H9 (cell line): ENCODE data around the gene NBDY. TPM values are rescaled to one million over a fixed set of nuclear protein-coding genes. Genes with fewer than 3 reads are reported as not detected.

Experiments
- DNase-seq: peaks from one replicate; pipeline ENCODE4 v3.0.0-alpha.2; 2017
- H2AFZ ChIP-seq: one replicate; pipeline ENCODE4 v1.6.1; 2013; ENCODE audit warnings: mild to moderate bottlenecking, low read length, control low read depth, moderate library complexity
- H2AK5ac ChIP-seq: 2 replicates; pipeline ENCODE4 v1.6.1; 2013; ENCODE audit warnings: low read length, control low read depth, mixed read lengths; ENCODE audit not compliant: insufficient read length
- H2BK120ac ChIP-seq: one replicate; pipeline ENCODE4 v1.6.1; 2013; ENCODE audit warnings: low read depth, mild to moderate bottlenecking, low read length, control low read depth, inconsistent platforms; ENCODE audit not compliant: poor library complexity, severe bottlenecking
- H2BK12ac ChIP-seq: 2 replicates; pipeline ENCODE4 v1.6.1; 2013; ENCODE audit warnings: low read length, control low read depth, mixed read lengths, low read depth; ENCODE audit not compliant: insufficient read length
- H2BK15ac ChIP-seq: 2 replicates; pipeline ENCODE4 v1.6.1; 2013; ENCODE audit warnings: low read depth, low read length, control low read depth
- H2BK20ac ChIP-seq: one replicate; pipeline ENCODE4 v1.6.1; 2013; ENCODE audit warnings: low read depth, mild to moderate bottlenecking, low read length, control low read depth, inconsistent platforms; ENCODE audit not compliant: poor library complexity, severe bottlenecking
- H2BK5ac ChIP-seq: 2 replicates; pipeline ENCODE4 v1.6.1; 2013; ENCODE audit warnings: low read length, control low read depth, mixed read lengths; ENCODE audit not compliant: insufficient read length
- H3K14ac ChIP-seq: 2 replicates; pipeline ENCODE4 v1.6.1; 2013; ENCODE audit warnings: low read length, control low read depth; ENCODE audit not compliant: insufficient read depth
- H3K18ac ChIP-seq: 2 replicates; pipeline ENCODE4 v1.6.1; 2013; ENCODE audit warnings: low read depth, mild to moderate bottlenecking, mixed read lengths, low read length, control low read depth; ENCODE audit not compliant: insufficient read length
- H3K23ac ChIP-seq: 2 replicates; pipeline ENCODE4 v1.6.1; 2013; ENCODE audit warnings: low read length, control low read depth, mixed read lengths, low read depth; ENCODE audit not compliant: insufficient read length
- H3K23me2 ChIP-seq: 2 replicates; pipeline ENCODE4 v1.6.1; 2013; ENCODE audit warnings: low read depth, mild to moderate bottlenecking, mixed read lengths, low read length, control low read depth; ENCODE audit not compliant: insufficient read length, poor library complexity, severe bottlenecking
- H3K27ac ChIP-seq: 2 replicates; pipeline ENCODE4 v1.5.1; 2013; ENCODE audit warnings: low read length, control low read depth, mixed read lengths, low read depth; ENCODE audit not compliant: insufficient read length
- H3K27me3 ChIP-seq: 2 replicates; pipeline ENCODE4 v1.6.1; 2013; ENCODE audit warnings: low read length, control low read depth, inconsistent platforms; ENCODE audit not compliant: insufficient read depth
- H3K4ac ChIP-seq: 2 replicates; pipeline ENCODE4 v1.6.1; 2013; ENCODE audit warnings: low read depth, mild to moderate bottlenecking, control low read depth, inconsistent platforms, low read length, moderate library complexity
- H3K4me1 ChIP-seq: 2 replicates; pipeline ENCODE4 v1.6.1; 2013; ENCODE audit warnings: low read length, control low read depth, inconsistent platforms; ENCODE audit not compliant: insufficient read depth
- H3K4me2 ChIP-seq: 2 replicates; pipeline ENCODE4 v1.6.1; 2013; ENCODE audit warnings: low read length, control low read depth, mixed read lengths; ENCODE audit not compliant: insufficient read length, insufficient read depth
- H3K56ac ChIP-seq: 2 replicates; pipeline ENCODE4 v1.6.1; 2013; ENCODE audit warnings: low read depth, mild to moderate bottlenecking, mixed read lengths, low read length, control low read depth; ENCODE audit not compliant: insufficient read length
- H3K79me1 ChIP-seq: 2 replicates; pipeline ENCODE4 v1.6.1; 2013; ENCODE audit warnings: low read depth, mild to moderate bottlenecking, moderate library complexity, low read length, control low read depth, inconsistent platforms; ENCODE audit not compliant: insufficient read depth, poor library complexity, severe bottlenecking
- H3K79me2 ChIP-seq: 2 replicates; pipeline ENCODE4 v1.6.1; 2013; ENCODE audit warnings: low read length, control low read depth, inconsistent platforms; ENCODE audit not compliant: insufficient read depth
- H3K9ac ChIP-seq: 2 replicates; pipeline ENCODE4 v1.6.1; 2013; ENCODE audit warnings: low read length, control low read depth, mixed read lengths; ENCODE audit not compliant: insufficient read length; ENCODE audit errors: extremely low read depth
- H3K9me3 ChIP-seq: one replicate; pipeline ENCODE4 v1.6.1; 2013; ENCODE audit warnings: low read depth, low read length, inconsistent platforms; ENCODE audit not compliant: control insufficient read depth
- H3T11ph ChIP-seq: one replicate; pipeline ENCODE4 v1.6.1; 2013; ENCODE audit warnings: mild to moderate bottlenecking, low read length, control low read depth, inconsistent platforms
- H4K20me1 ChIP-seq: one replicate; pipeline ENCODE4 v1.6.1; 2013; ENCODE audit not compliant: control insufficient read depth, insufficient read length, insufficient read depth
- H4K5ac ChIP-seq: 2 replicates; pipeline ENCODE4 v1.6.1; 2013; ENCODE audit warnings: low read depth, mild to moderate bottlenecking, mixed read lengths, low read length, control low read depth; ENCODE audit not compliant: insufficient read length
- H4K8ac ChIP-seq: replicated peaks from 2 replicates; pipeline ENCODE4 v1.6.1; 2013; ENCODE audit warnings: low read length, control low read depth, mixed read lengths, low read depth; ENCODE audit not compliant: insufficient read length
- H4K91ac ChIP-seq: 2 replicates; pipeline ENCODE4 v1.6.1; 2013; ENCODE audit warnings: low read depth, mild to moderate bottlenecking, moderate library complexity, mixed read lengths, low read length, control low read depth; ENCODE audit not compliant: insufficient read length
- H3K27ac Mint-ChIP-seq, 3 experiments: 2 replicates in 2 of 3; 3 replicates in 1 of 3; pipeline ENCODE4 v1.8.0; 2020 to 2021; ENCODE audit warnings: mixed read lengths in 3 of 3, mild to moderate bottlenecking in 1 of 3, moderate library complexity in 1 of 3
- H3K27me3 Mint-ChIP-seq: 2 replicates; pipeline ENCODE4 v1.8.0; 2021; ENCODE audit warnings: low read depth, mild to moderate bottlenecking, moderate library complexity, mixed read lengths
- H3K36me3 Mint-ChIP-seq, 3 experiments: 2 replicates in 2 of 3; 3 replicates in 1 of 3; pipeline ENCODE4 v1.8.0; 2020 to 2021; ENCODE audit warnings: low read depth in 3 of 3, mixed read lengths in 3 of 3; ENCODE audit not compliant: insufficient read depth in 1 of 3
- H3K4me1 Mint-ChIP-seq, 2 experiments: 2 replicates each; pipeline ENCODE4 v1.8.0; 2020; ENCODE audit warnings: mixed read lengths in 2 of 2
- H3K4me3 Mint-ChIP-seq, 2 experiments: 2 replicates in 1 of 2; 3 replicates in 1 of 2; pipeline ENCODE4 v1.8.0; 2020 to 2021; ENCODE audit warnings: mild to moderate bottlenecking in 2 of 2, mixed read lengths in 2 of 2, moderate library complexity in 1 of 2
- H3K9me3 Mint-ChIP-seq, 2 experiments: 2 replicates in 1 of 2; 3 replicates in 1 of 2; pipeline ENCODE4 v1.8.0; 2020; ENCODE audit warnings: mild to moderate bottlenecking in 2 of 2, mixed read lengths in 2 of 2, moderate library complexity in 1 of 2
- WGBS: extraction: QIAGEN DNeasy Blood & Tissue Kit; methylation state at CpG from one replicate; pipeline ENCODE4 v1.1.7; 2013; ENCODE audit warnings: missing lambda C conversion rate, low lambda C conversion rate, mixed read lengths; ENCODE audit not compliant: insufficient read length; ENCODE audit errors: extremely low coverage; 5-methylcytosine and 5-hydroxymethylcytosine counted together
- total RNA-seq: library from RNA; stranded (reverse); gene quantifications from 2 replicates; pipeline ENCODE4 v1.2.1, GENCODE V29; 2021
- TF ChIP-seq, protein P1 (sequence below): fragments of 200-600 bp; sonication (generic); conservative IDR thresholded peaks from 3 replicates; pipeline ENCODE4 v1.8.0; 2021; ENCODE audit warnings: antibody characterized with exemption, mild to moderate bottlenecking

The NBDY gene
- total RNA-seq, 1 experiment from 2014 or later = 62.5 TPM

DNA sequence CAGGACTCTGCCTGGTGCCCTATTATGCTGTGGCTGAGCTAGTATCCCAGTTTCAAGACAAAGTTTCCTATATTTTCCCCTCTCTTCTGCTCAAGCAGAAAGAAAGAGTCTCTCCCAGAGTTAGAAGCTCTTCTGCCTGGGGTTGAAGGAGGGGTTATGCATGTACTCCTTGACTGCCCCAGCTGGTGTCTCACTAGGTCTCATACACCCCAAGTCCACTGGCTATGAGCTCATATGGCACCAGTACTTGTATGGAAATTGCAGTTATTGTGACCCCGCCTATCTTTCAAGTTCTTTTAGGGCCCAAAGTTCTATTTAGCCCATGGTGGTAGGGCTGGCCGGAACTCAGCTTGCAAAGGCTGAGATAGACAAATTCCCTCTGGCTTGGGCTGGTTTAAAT, 131.8 kb downstream of the NBDY start:
- Histone ChIP-seq H3K79me1 (no peaks in the 10 kb centered on the region), H4K8ac (no peak overlapping the region), H3K4me2 (no peak overlapping the region), H3K4ac (no peak overlapping the region), H2BK12ac (no peak overlapping the region), H2BK120ac (no peak overlapping the region), H3K23me2 (no peaks in the 10 kb centered on the region), H3K9me3 (peaks cover 21% of the 10 kb centered on the region), H3K27ac (no peak overlapping the region), H2BK5ac (no peak overlapping the region), H3K56ac (no peak overlapping the region), H2BK20ac (no peak overlapping the region), H3T11ph (no peak overlapping the region), H4K91ac (no peak overlapping the region), H4K20me1 (no peaks in the 10 kb centered on the region), H3K23ac (no peak overlapping the region), H2AFZ (no peak overlapping the region), H2AK5ac (no peak overlapping the region), H3K18ac (no peak overlapping the region), H3K79me2 (no peaks in the 10 kb centered on the region), H3K9ac (no peak overlapping the region), H2BK15ac (no peak overlapping the region), H4K5ac (no peak overlapping the region), H3K4me1 (no peaks in the 10 kb centered on the region), H3K27me3 (no peaks in the 10 kb centered on the region), H3K14ac (no peak overlapping the region)
- H3K4me1 Mint-ChIP-seq = no peaks in the 10 kb centered on the region
- peaks cover 0 to 9% (median 8%) of the 10 kb centered on the region in 3 experiments; a peak in 5 of 7 replicates for H3K36me3 Mint-ChIP-seq
- DNase-seq = no peak
- H3K27me3 Mint-ChIP-seq = no peaks in the 10 kb centered on the region
- H3K4me3 Mint-ChIP-seq = no peak overlapping the region
- peaks cover 32 to 88% of the 10 kb centered on the region in 2 experiments for H3K9me3 Mint-ChIP-seq
- H3K27ac Mint-ChIP-seq = no peak overlapping the region; a peak in 1 of 7 replicates
- TF ChIP-seq, protein P1, sequence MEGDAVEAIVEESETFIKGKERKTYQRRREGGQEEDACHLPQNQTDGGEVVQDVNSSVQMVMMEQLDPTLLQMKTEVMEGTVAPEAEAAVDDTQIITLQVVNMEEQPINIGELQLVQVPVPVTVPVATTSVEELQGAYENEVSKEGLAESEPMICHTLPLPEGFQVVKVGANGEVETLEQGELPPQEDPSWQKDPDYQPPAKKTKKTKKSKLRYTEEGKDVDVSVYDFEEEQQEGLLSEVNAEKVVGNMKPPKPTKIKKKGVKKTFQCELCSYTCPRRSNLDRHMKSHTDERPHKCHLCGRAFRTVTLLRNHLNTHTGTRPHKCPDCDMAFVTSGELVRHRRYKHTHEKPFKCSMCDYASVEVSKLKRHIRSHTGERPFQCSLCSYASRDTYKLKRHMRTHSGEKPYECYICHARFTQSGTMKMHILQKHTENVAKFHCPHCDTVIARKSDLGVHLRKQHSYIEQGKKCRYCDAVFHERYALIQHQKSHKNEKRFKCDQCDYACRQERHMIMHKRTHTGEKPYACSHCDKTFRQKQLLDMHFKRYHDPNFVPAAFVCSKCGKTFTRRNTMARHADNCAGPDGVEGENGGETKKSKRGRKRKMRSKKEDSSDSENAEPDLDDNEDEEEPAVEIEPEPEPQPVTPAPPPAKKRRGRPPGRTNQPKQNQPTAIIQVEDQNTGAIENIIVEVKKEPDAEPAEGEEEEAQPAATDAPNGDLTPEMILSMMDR = no peak
- WGBS = no CpG with 5 or more reads among the region's 2 CpGs

Other genes with a start within 250 kb of the NBDY start
- 28.5 and 30.0 TPM in 2 replicates for gene UBQLN2, start 165.6 kb upstream of the NBDY start, total RNA-seq